AG09309 (cell line): ENCODE measurements around the gene TIMM17B.
A peak's percentile ranks its signal among the peaks of the same experiment; 100 is the strongest.

Source experiments
- DNase-seq: peaks from one replicate; pipeline ENCODE4 v3.0.0-alpha.2; 2010; ENCODE audit warnings: low read depth
- H3K4me3 ChIP-seq: 2 replicates; pipeline ENCODE4 v1.5.1; 2011; ENCODE audit warnings: mild to moderate bottlenecking, low read depth, low read length, moderate library complexity; ENCODE audit not compliant: control insufficient read depth
- CTCF ChIP-seq: IDR thresholded peaks from 2 replicates; pipeline ENCODE4 v1.5.1; 2011; ENCODE audit warnings: mild to moderate bottlenecking, low read depth, low read length, inconsistent platforms; ENCODE audit not compliant: insufficient read depth, control insufficient read depth; ENCODE audit errors: missing control alignments

Gene TIMM17B

GRCh38 chrX:48913605-48914366, 16.2 kb upstream of the TIMM17B start:
- no peak for DNase-seq
- H3K4me3 ChIP-seq = no peak overlapping the region
- no peak for TF ChIP-seq CTCF

DNA sequence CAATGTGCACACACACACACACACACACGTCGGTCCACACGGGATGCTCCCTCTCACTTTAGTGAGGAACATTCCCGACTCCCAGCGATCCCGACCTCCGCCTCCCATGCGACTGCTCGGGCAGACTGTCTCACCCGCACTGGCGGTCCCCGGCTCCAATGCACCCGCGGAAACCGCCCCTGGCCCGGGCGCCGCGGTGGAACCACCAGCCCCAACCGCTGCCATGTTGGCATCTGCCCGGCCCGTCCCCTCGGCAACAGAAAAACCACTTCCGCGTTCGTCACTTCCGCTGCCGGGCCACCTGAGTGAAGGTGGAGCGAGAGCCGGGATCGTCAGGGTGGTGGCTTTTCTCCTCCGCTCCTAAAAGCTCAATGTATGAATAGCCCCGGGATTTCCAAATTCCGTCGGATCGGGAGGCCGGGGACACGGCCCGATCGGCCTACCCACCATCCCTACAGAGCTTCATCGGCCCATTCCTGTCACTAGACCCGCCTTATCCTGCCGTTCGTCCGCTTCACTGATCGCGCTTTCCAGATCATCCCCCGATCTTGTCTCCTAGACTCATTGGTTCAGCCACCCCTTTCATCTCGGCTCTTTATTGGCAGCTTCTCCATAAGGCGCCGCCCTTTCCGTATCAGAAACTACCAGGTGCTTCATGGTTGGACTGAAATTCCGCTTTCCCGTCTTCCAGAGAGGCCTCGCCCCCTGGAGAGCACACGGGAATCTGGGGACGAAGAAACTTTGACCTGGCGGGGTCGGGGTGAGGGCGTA, 14.0 kb upstream of the TIMM17B start, which contains the start of gene SLC35A2:
SLC35A2 (minus strand) TSS at position 235 of the 771 bp plus-strand sequence; CDS start at position 225, 10 bp downstream.
- TF ChIP-seq CTCF = no peak
- H3K4me3 ChIP-seq = peak within 1 kb of the TSS; percentile 85
- no peak for DNase-seq

GRCh38 chrX:48910926-48911411, 13.4 kb upstream of the TIMM17B start:
- H3K4me3 ChIP-seq = peak overlapping the region; percentile 85
- no peak for TF ChIP-seq CTCF
- DNase-seq = no peak

DNA sequence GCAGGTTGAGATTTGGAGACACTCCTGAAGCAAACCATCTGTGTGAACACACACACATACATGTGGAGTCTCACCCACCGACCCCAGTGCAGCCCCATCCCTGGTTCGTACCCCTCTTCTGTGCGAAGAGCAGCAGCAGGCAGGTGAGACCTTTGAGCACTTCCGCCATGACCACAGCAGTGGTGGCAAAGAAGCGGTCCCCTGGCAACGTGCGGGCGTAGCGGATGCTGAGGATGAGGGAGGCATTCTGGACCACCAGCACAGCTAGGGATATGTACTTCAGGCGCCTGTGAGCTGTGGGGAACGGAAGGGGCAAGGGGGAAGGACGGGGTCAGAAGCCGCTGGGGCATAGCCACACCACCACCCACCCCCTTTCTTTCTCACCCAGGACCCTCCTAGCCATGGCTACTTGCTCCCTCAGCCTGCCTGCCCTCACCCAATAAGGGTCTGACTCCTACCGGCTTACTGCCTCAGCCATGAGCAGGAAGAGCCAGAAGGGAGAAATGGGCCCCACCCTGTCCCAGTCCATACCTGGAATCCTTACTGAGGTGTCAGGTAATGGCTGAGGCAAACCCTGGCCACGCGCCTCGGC, 12.2 kb upstream of the TIMM17B start:
- no peak overlapping the region; the same call in 1 of the 2 replicates for H3K4me3 ChIP-seq
- TF ChIP-seq CTCF = no peak
- DNase-seq = no peak

- no peak overlapping the region for H3K4me3 ChIP-seq
- no peak for TF ChIP-seq CTCF
- DNase-seq = no peak
Measured at GRCh38 chrX:48908600-48908999, 11.0 kb upstream of the TIMM17B start.

- DNase-seq = no peak
- no peak overlapping the region for H3K4me3 ChIP-seq
- TF ChIP-seq CTCF = no peak
Measured at GRCh38 chrX:48905090-48905790, 7.7 kb upstream of the TIMM17B start.
